ENCODE measurements around the gene OR2D2. TPM values are rescaled to one million over a fixed set of nuclear protein-coding genes. Genes with fewer than 3 reads are reported as not detected.

OR2D2 gene
- total RNA-seq (2014; rRNA removed; shearing (Covaris generic)) (0.24 and 1.3 TPM in 2 replicates), polyA plus RNA-seq (2016; fragmentation: Nextera tagmentation; extraction: Ambion mirVana) (0.24 TPM in 1 of 2 replicates, not detected in the other)
- long read RNA-seq = 0 reads

GRCh38 chr11:6892400-6892799, at the start of gene OR2D2:
Gene OR2D2, minus strand, starts transcription at chr11:6892500. Its CDS starts 0 bp downstream, at chr11:6892500.
- H3K4me1 Mint-ChIP-seq = no peaks in the 10 kb centered on the region
- Histone ChIP-seq H3K27ac (ENCODE audit: low read depth) (no peak within 1 kb of the TSS), H4K20me1 (replicated peaks; ENCODE audit: insufficient read depth) (no peaks in the 10 kb centered on the region), H2AFZ (no peak within 1 kb of the TSS), H3K4me2 (no peak within 1 kb of the TSS), H3K4me3 (no peak within 1 kb of the TSS), H3F3A (replicated peaks; ENCODE audit: low read depth) (no peaks in the 10 kb centered on the region), H3K79me2 (replicated peaks; ENCODE audit: insufficient read depth) (no peaks in the 10 kb centered on the region), H3K36me3 (ENCODE audit: insufficient read depth) (no peaks in the 10 kb centered on the region), H3K4me1 (ENCODE audit: insufficient read depth) (no peaks in the 10 kb centered on the region), H3K9me2 (ENCODE audit: insufficient read depth) (no peaks in the 10 kb centered on the region), H3K27me3 (ENCODE audit: insufficient read depth) (no peaks in the 10 kb centered on the region)
- no peaks in the 10 kb centered on the region for H3K36me3 Mint-ChIP-seq (ENCODE audit: low read depth)
- no peak within 1 kb of the TSS for H3K27ac Mint-ChIP-seq
- H3K9me3 Mint-ChIP-seq = no peaks in the 10 kb centered on the region; the same call in 1 of the 3 replicates
- no peak for TF ChIP-seq EZH2 (IDR thresholded peaks at IDR 0.05; ENCODE audit: low read depth, unreplicated experiment)
- no peak for TF ChIP-seq JUNB (IDR thresholded peaks at IDR 0.05; ENCODE audit: unreplicated experiment)
- no peak for TF ChIP-seq EZH2phosphoT487 (IDR thresholded peaks at IDR 0.05; ENCODE audit: unreplicated experiment)
- no peak for TF ChIP-seq ZNF331 (CRISPR knock-in tag; IDR thresholded peaks at IDR 0.05; ENCODE audit: low read depth)
- no peak for TF ChIP-seq CTCF (conservative IDR thresholded peaks at IDR 0.05; ENCODE audit: low read depth in 2 of 2)
- TF ChIP-seq POLR2AphosphoS5 (IDR thresholded peaks at IDR 0.05; ENCODE audit: low read depth) = no peak
- no peak for TF ChIP-seq NANOG (IDR thresholded peaks at IDR 0.05; ENCODE audit: borderline replicate concordance)
- TF ChIP-seq REST (IDR thresholded peaks at IDR 0.05; ENCODE audit: unreplicated experiment) = no peak
- TF ChIP-seq ZNF114 (CRISPR knock-in tag; IDR thresholded peaks at IDR 0.05) = no peak
- TF ChIP-seq ETS1 (IDR thresholded peaks at IDR 0.05) = no peak
- TF ChIP-seq CREB1 (CRISPR knock-in tag; IDR thresholded peaks at IDR 0.05; ENCODE audit: low read depth) = no peak
- no peak for TF ChIP-seq ZNF462 (CRISPR knock-in tag; IDR thresholded peaks at IDR 0.05)
- TF ChIP-seq STAT1 (IDR thresholded peaks at IDR 0.05; ENCODE audit: unreplicated experiment) = no peak
- DNase-seq (ENCODE audit: low spot score) = no peak
- no peak for ATAC-seq
- no peaks in the 10 kb centered on the region for H3K27me3 Mint-ChIP-seq (ENCODE audit: insufficient read depth, low read depth, poor library complexity)
- H3K4me3 Mint-ChIP-seq = no peak within 1 kb of the TSS
